AG09319 (cell line): ENCODE results near the gene PZP.
"Not testable (repeated sequence)": the region's sequence is repeated elsewhere in the genome, so short reads cannot be mapped to it uniquely, and the experiment has no call there.

Experiments
- DNase-seq: peaks from one replicate; pipeline ENCODE4 v3.0.0-alpha.2; 2010; ENCODE audit warnings: low read depth; ENCODE audit errors: extremely low read depth
- TF ChIP-seq, protein P1 (sequence below): IDR thresholded peaks from 2 replicates; pipeline ENCODE4 v1.5.1; 2011; ENCODE audit warnings: low read depth, mild to moderate bottlenecking, inconsistent platforms, low read length, moderate library complexity

The PZP gene

DNA sequence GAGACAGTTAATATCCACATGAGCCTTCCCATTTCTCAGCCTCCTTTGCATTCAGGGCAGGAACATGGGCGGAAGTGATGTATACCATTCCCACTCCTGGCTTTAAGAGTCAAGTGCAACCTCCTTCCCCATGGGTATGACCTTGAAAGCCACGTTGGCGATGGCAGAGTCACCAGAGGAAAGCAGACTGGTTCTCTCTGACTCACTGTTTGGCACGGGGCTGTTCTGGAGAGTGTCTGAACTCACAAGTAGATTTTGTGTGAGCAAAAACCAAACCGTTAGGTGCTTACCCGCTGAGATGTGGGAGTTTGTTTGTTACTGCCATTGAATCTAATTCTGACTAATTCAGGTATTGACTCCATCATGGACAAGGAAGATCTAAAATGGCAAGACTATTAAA lies 36.7 kb upstream of the PZP start:
- TF ChIP-seq, protein P1, sequence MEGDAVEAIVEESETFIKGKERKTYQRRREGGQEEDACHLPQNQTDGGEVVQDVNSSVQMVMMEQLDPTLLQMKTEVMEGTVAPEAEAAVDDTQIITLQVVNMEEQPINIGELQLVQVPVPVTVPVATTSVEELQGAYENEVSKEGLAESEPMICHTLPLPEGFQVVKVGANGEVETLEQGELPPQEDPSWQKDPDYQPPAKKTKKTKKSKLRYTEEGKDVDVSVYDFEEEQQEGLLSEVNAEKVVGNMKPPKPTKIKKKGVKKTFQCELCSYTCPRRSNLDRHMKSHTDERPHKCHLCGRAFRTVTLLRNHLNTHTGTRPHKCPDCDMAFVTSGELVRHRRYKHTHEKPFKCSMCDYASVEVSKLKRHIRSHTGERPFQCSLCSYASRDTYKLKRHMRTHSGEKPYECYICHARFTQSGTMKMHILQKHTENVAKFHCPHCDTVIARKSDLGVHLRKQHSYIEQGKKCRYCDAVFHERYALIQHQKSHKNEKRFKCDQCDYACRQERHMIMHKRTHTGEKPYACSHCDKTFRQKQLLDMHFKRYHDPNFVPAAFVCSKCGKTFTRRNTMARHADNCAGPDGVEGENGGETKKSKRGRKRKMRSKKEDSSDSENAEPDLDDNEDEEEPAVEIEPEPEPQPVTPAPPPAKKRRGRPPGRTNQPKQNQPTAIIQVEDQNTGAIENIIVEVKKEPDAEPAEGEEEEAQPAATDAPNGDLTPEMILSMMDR, result no peak
- DNase-seq, result no peak

DNA sequence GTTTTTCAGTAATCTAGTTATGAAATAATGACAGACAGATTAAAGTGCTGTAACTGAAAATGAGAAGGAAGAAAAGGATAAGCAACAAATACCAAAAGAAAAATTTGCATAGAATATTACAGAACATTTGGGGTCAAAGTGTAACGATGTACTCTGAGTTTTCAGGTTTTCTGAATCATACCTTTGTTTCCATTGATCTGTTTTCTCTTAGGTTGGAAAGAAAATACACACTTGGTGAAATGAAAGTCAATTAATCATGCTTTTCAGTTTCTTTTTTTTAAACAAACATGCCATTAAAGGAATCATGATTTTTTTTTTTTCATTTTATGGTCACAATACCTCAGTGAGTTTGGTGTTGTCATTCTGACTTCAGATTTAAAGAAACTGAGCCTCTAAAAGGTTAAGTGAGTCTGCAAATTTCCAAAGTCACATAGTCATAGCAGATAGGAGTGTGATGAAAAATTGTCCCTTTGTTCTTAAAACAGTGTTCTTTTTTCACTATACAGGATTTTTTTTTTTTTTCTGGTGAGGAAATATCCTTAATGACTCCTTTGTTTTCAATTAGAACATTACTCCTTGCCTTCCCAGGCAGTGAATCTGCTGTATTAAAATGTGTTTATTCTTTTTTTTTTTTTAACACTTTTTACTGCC lies 35.9 kb upstream of the PZP start:
- TF ChIP-seq, protein P1, result no peak
- DNase-seq, result no peak

DNA sequence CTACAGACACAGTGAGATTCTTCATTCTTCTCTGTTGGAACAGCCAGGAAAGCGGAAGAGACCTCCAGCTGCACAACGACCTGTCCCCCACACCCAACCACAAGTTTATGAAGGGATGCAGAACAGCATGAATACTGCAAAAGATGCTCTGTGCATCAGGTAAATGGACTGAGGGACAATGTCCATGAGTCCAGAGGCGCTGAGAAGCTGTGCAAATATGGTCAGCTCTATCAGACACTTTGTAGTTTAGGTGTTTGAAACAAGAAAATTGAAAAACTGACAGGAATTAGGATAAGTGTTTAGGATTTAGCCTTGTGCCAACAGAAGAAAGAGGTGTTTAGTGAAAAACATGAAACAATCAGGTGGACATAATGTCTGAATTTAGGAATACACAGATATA lies 33.1 kb upstream of the PZP start:
- DNase-seq, result no peak
- TF ChIP-seq, protein P1, result no peak

DNA sequence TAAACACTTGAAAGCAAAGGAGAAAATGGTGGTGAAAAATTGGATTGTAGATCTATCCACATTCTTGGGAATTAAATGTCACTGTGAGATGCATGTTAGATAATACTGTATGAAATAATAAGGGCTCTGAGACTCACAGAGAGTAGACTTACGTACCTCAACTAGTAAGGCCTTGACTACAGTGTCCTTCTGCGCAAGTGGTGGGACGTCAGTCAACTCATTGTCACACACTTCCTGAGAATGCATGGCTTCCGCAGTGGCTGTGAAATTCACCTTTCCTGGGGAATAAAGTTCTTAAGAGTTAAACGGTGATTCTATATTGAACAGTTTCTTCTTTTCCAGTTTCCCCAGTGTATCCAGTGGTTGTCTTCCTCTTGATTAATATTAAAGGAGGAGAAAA lies 32.6 kb upstream of the PZP start:
- DNase-seq, result no peak
- TF ChIP-seq, protein P1, result no peak

DNA sequence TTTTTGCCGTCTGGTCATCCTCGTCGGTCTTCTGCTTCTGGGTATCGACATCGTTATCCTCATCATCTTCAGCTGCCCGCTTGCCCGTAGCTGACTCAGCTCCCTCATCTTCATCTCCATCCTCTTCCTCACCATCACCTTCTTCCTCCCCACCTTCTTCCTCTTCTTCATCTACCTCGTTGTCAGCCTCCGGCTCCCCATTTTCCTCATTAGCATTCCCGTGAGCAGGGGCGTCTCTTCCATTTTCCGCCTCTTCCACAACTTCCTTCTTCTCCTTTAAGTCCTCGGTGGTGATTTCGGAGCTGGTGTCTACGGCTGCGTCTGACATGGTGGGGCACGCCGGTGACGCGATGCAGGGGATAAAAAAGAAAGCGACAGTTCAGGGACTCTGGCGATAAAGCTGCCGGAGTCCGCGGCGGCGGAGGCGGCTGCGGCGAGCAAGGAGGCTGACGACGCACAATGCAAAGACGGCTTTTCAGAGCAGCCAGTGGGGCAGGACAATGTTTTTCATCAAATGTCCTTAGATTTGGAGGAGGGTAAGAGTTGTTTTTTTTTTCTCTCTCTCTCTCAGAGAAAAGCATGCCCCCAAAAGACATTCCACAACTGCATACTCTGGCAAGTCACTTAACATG lies 31.9 kb upstream of the PZP start:
- not testable (repeated sequence) for DNase-seq

DNA sequence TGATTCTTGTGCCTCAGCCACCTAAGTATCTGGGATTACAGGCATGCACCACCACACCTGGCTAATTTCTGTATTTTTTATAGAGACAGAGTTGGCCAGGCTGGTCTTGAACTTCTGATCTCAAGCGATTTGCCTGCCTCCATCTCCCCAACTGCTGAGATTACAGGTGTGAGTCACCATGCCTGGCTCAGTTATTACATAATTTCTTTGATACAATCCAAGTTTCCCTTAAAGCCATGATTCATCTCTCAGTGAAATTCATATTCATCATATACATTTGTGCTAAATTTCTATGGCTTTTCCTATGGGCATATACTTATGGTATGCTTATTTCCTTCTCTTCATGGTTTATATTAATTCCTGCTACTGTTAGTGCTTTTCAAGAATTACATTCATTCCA lies 29.1 kb upstream of the PZP start:
- DNase-seq, result no peak
- TF ChIP-seq, protein P1, result no peak

DNA sequence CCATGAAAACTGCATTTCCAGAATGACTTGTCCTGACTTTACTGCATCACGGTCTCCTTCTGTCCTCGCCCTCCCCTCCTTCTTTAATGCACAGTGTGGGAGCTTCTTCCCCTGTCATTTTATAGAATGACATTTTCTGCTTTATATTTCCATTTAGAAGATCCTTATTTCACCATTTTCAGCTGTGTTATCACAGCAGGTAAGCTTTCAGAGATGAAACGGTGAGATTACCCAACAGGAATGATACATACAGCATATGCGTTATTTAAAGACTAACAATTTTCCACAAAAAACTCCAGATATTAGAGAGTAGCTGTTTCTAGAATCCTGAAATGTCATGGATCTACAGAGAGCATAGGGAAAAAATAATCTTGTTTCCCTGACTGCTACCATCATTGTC lies 27.3 kb upstream of the PZP start:
- DNase-seq, result no peak
- TF ChIP-seq, protein P1, result no peak

DNA sequence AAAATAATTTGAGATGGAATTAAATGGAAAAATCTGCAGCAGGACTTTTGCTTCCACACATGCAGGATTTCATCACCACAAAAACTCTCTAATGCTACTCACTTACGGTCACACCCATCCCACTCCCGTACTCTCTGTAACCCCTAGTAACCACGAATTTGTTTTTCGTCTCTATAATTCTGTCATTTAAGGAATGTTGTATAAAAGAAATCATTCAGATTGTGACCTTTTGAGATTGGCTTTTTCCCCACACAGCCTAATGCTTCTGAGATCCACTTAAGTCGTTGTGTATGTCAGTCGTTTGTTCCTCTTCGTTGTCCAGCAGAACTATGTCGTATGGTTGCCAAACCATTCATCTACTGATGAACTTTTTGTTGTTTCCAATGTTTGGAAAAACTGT lies 19.8 kb upstream of the PZP start:
- no peak for DNase-seq

More for the DNA sequence above, 19.8 kb upstream of the PZP start:
- TF ChIP-seq, protein P1, result no peak
